Kasumi-1 (cell line): ENCODE measurements around the gene DNMT3A.

Experiments
- DNase-seq, 2 experiments: peaks; one replicate each; lab custom pipeline; 2025; lab: John Stamatoyannopoulos, UW

Gene DNMT3A

DNA sequence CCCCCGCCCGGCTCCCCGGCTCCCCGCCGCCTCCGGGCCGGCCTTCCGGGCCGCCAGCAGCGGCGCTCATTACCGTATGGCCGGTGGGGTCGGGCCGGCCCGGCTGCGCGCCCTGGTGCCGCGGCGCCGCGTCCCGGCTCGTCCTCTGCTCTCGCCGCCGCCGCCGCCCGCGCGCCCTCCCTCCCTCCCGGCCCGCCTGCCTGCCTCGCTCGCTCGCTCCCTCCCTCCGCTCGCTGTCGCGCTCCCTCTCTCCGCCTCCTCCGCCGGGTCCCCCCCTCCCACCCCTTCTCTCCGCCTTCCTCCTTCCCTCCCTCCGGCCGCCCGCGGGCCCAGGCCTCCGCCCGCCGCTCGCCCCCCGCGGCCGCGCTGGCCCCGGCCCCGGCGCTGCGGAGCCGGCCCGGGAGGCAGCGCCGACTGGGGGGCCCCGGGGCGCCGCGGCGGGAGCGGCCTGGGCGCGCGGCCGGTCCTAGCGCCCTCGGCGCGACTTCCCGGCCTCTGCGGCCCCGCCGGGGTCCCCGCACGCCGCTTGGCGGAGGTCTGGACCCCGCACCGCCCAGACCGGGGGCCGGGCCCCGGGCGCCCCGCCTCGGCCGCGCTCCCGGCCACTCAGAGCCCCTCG lies at the start of gene DNMT3A:
Gene DNMT3A (minus strand): TSS at position 173 of the 619 bp plus-strand sequence. CDS start 27,941 bp downstream, outside the sequence.
- peak; percentile 13 to 14 for DNase-seq

DNA sequence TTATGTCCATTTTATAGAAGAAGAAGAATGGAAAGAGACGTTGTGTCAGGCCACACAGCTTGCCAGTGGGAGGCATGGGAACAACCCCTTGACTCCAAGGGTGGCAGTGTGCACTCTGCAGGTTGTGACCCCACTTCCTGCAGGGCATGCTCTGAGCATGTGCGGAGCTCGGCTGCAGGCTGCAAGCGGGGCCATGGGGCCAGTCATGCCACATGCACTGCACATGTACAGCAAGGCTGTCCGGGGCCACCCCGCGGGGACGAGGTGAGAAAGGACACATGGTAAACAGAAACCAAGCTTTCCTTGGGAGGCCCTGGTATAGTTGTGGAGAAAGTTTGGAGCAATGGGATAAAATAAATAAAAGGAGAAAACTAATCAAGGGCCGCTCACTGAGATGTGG lies 47.4 kb upstream of the DNMT3A start:
- DNase-seq = no peak

DNA sequence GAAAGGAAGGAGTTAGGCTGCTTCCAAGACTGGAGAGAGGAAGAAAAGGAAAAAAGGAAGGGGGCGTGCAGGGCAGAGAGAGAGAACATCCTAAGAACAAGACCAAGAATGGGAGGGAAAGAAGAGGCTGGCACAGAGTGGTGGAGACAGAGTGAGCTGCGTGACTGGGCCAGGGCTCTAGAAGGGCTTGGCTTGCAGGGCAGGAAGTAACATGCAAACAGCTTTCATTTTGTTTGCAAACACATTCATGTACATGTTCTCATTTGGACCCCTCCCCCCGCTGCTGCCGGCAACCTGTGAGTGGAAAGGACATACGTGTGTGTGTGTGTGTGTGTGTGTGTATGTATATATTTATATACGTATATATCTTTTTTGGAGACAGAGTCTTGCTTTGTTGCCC lies 46.8 kb upstream of the DNMT3A start:
- no peak for DNase-seq

DNA sequence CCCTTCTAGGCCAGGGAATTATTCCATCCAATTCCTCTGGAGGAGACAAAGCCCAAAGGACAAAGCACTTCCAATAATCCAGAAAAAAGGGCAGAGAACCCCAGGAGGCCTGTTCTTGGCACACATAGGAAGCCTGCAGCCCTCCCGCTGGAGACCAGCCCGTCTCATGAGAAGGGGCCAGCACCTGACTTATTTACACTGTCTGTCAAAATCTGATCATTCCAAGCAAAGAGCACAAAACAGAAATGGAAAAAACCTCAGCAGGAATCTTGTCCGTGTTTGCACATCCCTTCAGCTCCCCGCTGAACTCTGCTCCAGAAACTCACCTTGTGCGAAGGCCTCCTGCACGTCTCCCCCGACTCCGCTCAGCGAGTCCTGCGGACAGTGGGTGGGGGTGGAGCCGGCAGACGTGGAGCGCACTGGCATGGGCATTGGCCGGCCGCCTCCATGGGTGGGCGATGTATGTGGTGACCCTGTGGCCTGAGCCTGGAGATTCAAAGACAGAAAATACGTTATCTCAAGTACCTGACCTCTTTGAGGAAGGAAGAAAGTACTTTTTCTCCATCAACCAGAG lies 46.2 kb upstream of the DNMT3A start:
- no peak for DNase-seq

DNA sequence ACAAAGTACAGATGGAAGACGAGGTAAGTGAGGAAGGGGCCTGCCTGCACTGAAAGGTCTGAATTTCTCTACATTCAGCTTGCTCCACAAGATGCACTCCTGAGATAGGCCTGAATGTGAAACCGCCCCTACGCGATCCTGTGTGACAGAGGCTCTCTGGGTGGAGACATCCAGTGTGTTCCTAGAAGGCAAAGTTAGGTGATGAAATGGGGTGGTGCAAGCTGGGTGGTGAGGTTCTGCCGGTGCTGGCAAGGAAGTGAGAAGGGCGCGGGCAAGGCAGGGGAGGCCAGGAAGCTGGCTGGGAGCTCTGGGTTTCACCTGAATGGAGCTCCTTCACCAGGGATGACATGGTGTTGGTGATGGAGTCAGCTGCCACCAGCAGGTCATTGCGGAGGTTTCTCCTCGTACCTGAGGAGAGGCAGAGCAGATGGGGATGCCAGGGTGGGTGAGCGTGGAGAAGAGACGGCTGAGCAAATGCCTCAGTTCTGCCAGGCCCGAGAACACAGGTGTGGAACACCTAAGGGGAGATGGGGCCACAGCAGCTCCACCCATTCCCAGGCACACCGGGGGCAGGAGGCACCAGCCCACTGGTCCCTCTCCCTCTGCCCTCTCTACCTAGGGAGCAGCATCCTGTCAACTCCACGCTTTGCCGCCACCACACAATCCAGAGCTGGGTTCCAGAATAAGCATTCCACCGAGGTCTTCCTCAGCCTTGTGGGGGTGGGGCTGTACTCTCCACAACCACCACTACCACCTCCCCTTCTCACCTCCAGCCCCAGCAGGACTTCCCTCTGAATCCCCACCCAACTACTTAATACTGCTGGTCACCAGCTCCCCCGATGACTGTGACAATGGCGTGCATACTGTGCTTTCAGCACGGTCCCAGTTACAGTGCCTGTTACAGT lies 45.5 kb upstream of the DNMT3A start:
- DNase-seq = no peak

DNA sequence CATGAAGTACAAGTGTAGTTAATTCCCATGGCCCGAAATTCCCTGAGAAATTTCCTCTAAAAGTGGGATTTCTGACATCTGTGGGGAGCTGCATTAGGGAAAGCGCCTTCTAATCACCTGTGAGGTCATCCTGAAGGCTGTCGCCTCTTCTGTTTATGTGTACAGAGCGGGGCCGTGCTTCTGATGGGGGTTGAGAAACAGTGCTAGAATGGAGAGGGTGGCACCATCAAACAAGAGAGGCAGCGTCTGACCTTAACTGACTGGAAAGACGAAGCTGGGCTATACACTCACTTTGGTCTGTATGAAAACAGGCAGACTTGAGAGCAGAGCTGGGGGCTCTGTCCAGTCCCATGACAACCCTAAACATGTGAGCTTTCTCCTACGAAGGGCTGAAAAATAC lies 44.2 kb upstream of the DNMT3A start:
- no peak for DNase-seq

DNA sequence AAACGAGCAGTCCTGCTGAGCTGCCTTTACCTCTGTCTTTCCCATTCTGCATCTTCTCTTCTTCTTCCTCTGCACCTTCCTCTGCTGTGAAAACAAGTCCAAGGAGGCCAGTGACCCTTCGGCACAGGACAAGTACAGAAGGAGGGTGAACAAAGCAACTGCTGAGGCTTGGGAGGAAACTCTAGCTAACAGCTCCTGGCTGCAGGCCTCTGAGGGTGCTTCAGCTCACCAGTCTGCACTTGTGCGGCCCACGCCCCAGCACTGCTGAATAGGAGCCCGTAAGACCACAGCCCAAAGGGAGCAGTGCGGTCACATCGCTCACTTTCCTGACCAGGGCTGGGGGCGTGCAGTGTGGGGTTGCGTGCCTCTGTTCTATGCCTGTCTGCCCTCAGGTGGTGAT lies 42.1 kb upstream of the DNMT3A start:
- DNase-seq = no peak

DNA sequence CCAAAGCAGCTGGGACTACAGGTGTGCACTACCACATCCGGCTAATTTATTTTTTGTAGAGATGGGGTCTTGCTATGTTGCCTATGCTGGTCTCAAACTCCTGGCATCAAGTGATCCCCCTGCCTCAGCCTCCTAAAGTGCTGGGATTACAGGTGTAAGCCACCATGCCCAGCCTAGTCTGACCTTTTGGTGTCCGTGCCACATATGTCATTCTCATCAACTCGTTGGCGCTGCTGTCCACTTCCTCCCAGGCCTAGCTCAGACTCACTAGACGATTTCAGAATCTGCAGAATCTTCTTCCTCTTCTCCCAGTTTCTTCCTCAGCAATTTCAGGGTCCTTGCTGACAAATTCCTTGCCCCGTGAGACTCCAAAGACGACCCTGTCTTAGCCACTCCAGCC lies 39.8 kb upstream of the DNMT3A start:
- no peak for DNase-seq

DNA sequence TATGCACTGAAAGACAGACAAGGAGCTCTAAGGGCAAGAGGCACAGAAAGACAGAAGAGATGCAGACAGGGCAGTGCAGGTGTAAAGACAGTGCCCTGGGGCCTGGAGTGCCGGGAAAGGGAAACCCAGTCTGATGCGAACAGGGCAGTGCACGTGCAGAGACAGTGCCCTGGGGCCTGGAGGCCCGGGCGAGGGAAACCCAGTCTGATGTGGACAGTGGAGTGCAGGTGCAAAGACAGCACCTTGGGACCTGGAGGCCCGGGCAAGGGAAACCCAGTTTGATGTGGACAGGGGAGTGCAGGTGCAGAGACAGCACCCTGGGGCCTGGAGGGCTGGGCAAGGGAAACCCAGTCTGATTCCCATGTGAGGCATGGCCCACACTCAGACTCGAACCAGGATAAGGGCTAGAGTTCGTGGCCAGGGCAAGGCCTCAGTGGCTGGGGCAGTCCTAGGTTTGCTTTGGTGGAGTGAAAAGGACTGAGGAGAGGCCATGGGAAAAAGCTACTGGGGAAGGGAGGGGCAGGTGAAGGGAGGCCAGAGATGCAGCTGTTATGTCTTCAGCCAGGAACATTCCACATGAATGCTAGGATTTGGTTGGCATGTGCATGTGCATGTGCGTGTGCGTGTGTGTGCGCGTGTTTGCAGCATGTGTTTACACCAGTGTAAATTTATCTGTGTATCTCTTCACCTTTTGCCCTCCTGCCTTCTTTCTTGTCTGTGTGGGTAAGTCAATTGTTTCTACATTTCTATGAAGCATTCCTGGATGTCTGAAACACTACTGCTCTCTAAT lies 39.1 kb upstream of the DNMT3A start:
- no peak for DNase-seq

DNA sequence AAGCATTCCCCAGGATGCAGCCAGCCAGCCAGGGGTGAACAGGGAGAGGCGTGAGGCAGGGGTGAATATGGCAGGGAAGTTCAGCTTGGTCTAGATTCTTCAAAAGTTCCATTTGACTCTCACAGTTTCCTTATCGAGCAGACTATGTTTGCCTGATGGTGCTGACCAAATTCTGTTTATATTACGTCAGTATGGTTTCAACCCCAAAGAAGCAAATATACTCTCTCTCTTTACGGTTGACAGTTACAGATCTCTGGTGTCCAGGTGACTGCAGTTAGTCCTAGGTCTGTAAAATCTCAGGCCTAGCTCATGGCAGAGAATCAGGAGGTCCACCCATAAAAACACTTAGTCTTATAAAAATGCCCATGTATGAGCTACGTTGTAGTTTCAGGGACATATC lies 38.3 kb upstream of the DNMT3A start:
- no peak for DNase-seq

DNA sequence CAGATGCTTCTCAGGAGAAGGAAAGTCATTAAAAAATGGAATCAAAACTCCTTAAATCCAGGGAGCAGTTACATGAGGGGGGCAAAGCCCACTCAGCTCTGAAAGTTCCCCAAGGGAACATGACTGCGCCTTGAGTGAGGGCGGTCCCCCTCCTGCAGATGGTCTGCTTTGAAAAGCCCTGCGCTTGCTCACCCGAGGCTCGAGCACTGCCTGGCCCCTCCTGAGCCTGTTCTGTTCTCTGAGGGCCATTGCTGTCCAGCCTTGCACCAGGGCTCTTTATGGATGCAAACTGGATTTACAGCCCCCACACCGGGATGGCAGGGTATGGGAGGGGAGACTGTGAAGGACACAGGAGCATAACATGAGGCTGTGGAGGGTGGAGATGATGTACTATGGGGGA lies 37.8 kb upstream of the DNMT3A start:
- DNase-seq = no peak

DNA sequence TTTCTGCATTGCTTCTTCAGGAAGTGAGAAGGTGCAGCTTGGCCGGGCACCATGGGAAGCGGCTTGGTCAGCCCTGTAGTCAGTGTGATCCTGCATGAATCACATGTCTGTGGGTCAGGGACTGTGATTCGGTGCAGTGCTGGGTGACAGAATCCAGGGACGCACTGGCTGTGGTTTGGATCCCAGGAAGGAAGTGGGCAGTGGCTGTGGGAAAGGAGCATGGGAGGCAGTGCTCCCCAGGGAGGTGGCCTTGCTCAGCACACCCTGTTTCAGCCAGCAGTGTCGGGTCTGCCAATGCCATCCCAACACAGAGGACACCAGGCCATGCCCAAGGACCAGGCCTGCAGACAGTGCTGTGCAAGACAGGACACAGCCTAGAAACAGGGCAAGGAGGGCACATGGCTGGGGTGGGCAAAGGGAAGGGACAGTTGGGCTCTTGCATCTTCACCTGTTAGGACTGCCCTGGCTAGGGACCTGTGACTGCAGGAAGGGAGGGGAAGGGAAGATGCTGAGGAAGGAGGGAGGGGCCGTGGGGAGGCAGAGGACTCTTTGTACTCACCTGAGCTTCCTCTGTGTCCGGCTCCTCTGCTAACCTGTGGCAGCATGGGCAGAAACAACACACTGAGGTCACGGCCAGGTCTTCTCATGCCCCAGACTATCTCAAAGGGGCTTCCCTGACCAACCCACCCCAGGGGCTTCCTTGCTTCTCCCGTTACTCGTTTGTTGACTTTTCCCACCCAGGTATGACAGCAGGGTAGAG lies 37.2 kb upstream of the DNMT3A start:
- DNase-seq = no peak

DNA sequence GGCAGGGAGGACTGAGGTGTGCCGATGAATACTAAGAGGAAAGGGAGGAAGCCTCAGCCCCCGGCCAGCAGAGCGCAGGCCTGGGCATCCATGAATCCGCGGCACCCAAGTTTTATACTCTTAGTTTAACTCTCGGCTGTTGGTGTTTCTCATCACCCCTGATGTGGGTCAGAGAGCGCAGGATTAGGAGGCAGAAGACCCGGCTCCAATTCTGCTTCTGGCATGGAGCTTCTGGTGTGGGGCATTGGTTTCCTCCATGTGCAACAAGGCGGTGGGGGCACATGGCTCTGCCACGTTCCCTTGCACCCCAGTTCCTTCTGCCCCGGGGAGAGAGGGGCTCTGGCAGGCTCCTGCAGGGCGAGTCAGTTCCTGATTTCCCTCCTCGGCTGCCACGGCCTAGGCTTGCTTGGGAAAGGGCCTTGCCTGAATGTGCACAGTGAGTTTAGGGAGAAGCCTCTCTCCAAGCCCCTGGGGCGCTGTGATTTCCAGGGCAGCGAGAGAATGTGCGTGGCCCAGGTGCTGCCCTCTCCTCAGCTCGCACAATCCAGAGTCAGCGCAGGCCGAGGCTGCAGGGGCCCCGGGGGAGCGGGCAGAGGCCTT lies 36.2 kb upstream of the DNMT3A start:
- no peak for DNase-seq

DNA sequence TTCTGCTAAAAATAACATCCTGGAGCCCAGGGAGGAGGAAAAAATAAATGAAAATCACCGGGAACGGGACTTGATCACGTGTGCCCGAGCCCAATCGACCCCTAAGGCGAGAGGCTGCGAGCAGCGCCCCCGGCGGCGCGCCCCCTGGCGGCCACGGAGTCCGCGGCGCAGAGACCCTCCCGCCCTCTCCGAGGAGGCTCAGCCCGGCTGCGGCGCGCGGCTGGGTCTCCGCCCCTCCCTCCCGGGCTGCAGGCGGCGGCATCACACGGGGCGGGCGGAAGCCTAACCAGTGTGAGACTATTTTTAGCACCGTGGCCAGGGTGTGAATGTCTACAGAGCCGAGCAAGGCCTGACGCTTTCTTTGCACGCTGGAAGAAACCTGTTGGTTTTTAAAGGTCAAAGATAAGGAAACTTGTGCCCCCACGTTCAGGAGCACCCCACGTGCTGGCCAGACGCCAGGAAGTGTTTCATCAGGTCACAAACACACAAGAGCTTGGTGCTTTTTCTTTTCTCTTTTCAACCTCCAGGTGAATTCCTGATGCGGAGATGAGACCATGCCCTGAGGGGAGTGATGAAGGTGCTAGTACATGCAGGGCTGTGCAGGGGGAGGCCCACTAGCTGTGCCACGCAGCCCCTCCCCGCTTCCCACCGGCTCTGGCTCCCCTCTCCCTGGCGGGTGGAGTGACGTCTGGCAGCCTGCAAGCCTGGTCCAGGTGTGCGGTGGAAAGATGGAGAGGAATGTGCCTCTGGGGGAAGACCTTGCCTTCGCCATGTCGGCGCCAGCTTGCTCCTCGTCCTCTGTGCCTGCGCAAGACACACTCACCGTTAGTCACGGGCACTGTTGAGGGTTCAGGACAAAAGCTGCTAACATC lies 35.3 kb upstream of the DNMT3A start:
- peak; percentile 83 to 87 for DNase-seq

DNA sequence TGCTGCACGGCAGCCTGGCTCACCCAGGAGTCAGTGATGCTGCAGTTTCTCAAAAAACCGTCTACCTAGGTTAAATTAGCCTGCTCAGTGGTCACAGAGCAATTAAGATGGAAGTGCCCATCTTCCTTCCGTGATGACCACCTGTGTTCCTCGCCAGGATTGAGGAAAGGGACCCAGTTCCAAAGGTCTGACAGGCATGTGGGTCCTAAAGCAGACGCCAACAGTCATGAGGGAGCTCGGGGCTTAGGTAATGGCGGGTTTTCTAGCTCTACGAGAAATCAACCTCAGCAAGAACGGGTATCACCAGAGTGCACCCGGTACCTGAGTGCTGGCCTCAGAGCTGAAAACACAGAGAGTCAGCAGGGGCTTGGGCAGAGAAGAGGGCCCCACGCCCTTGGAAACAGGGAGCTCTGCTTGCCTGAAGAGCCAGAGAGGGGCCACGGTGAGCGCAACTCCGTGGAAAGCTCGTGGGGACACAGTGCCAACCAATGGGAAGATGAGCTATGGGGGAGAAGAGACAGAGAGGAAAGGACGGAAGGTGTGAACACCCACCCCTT lies 34.3 kb upstream of the DNMT3A start:
- no peak for DNase-seq

DNA sequence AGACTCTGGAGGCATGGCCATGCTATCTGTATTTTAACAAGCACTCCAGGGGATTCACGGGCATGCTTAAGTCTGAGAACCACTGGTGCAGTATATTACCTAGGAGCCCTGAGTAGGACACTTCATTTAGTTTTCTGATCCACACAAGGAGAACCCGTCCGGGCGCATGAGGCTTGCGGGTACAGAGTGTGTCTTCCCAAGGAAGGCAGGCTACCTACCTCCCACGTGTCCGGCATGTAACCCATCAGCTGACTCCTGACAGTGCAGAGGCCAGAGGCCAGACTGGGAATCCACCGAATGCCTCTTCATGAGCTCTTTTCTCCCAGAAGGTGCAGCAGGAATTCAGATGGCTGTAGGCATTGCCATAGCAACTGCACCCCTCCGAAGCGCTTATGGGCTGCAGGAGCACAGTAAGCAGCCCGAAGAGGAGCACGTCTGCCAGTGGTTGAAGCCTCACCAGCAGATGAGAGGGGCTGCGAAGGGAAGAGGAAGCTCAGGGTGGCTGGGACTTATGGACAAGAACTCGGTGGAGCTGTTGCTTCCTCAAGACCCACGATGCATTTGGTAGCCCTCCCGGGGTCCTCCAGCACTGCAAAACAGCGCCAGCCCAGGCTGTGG lies 33.8 kb upstream of the DNMT3A start:
- DNase-seq = peak; percentile 13 to 30

DNA sequence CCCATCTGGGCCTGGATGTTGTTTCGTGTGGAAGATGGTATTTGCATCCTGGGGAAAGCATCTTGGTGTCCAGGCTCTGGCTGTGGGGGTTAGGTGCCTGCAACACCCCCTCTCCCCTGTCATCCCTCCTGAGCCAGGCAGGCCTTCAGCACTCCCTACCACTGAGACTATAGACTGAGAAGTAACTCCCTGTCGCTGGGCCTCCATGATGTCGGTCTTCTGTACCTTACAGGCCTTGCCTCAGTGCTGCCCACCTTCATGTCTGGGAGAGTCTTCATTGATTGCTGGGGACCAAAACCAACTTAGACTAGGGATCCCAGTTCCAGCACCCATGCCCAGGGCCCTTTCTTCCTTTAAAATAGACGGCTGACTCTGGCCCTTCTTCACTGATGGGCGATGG lies 33.1 kb upstream of the DNMT3A start:
- no peak for DNase-seq

DNA sequence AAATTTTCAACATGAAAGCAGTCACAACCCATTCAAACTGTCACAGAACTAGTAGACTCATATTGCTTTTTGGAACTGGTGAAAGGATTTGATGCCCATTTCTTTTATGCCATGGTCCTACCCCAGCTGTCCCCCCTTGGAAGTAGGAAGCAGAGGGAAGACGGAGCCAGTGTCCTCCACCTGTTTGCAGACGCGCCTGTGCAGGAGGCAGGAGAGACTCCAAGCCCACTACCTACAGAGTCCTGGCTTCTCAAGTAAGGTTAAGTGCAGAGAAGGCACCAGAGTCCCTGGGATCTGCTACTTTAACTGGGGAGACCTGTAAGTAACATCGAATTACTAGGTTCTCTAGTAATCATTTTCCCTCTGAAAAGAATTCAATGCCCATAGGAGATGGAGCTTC lies 32.7 kb upstream of the DNMT3A start:
- DNase-seq = no peak

DNA sequence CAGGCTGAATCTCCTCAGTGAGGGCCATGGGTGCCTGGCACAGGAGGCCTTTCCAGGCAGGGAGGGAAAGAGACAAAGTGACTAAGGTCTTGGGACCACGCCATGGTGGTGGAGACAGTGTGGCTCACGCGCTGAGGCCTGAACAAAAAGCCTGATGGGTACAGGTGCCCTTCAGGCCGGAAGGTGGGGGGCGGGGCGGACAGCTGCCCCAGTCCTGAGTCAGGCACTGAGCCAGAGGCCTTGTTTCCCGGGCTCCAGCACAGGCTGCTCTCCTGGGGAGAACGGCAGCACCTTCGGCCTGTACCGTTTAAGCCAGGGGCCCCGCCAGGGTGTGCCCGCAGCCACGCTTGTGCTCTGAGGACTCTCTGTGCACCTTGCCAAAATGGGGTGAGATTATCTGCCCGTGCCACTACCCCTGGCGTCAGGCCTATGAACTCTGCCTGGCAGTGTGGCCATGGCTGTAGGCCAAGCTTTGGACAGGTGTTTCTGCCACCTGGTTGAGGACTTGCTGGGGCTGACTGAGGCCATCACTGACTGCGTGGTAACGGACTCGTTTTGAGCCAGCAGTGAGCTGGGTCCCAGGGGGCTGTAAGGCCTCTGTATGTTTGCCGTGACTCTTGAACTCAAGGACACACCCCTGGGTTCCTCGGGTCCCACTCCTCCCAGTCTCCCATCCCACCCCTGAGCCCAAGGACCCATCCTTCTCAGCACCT lies 31.7 kb upstream of the DNMT3A start:
- DNase-seq = no peak
